ENCODE measurements around the gene EEF2K.

EEF2K gene

DNA sequence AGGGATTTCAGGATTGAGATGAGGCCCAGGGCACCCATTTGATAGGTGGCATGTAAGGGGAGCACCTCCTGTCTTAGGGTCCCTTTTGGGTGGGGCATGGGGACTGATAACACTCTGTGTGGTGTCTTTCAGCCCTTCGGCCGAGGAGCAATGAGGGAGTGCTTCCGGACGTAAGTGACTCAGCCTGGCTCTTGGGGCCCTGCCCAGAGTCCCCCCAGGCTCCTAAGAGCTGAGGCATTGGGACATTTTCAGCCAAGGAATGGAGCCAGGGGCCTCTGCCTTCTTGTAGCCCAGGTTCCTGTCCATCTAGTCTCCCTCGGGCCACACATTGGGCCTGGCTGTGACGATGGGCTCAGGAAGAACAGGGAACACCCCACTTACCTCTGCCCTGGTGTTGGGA is 44.4 kb downstream of the EEF2K start:
- FAIRE-seq (no peak), DNase-seq (ENCODE audit: insufficient read length, low spot score) (no peak)
- TF ChIP-seq, protein P1, sequence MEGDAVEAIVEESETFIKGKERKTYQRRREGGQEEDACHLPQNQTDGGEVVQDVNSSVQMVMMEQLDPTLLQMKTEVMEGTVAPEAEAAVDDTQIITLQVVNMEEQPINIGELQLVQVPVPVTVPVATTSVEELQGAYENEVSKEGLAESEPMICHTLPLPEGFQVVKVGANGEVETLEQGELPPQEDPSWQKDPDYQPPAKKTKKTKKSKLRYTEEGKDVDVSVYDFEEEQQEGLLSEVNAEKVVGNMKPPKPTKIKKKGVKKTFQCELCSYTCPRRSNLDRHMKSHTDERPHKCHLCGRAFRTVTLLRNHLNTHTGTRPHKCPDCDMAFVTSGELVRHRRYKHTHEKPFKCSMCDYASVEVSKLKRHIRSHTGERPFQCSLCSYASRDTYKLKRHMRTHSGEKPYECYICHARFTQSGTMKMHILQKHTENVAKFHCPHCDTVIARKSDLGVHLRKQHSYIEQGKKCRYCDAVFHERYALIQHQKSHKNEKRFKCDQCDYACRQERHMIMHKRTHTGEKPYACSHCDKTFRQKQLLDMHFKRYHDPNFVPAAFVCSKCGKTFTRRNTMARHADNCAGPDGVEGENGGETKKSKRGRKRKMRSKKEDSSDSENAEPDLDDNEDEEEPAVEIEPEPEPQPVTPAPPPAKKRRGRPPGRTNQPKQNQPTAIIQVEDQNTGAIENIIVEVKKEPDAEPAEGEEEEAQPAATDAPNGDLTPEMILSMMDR (IDR thresholded peaks at IDR 0.05; ENCODE audit: insufficient read depth, missing control alignments) = no peak

DNA sequence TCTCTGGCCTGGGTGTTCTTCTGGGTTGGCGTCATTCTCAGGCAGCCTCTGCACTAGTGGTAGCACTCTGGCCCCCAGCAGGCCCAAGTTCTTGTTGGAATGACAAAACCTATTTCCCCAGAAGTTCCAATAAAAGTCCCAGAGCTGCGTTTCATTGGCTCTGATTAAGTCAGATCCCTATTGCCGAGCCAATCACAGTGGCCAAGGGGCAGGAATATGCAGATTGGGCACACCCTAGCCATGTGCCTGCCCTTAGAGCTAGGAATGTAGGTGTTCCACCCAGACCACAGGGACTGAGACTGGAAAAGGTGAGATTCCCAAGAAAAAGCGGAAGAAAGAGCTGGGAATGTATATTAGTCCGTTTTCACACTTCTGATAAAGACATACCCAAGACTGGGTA is 46.2 kb downstream of the EEF2K start:
- no peak for DNase-seq (ENCODE audit: insufficient read length, low spot score)
- FAIRE-seq = no peak
- TF ChIP-seq, protein P1 (IDR thresholded peaks at IDR 0.05; ENCODE audit: insufficient read depth, missing control alignments) = no peak

DNA sequence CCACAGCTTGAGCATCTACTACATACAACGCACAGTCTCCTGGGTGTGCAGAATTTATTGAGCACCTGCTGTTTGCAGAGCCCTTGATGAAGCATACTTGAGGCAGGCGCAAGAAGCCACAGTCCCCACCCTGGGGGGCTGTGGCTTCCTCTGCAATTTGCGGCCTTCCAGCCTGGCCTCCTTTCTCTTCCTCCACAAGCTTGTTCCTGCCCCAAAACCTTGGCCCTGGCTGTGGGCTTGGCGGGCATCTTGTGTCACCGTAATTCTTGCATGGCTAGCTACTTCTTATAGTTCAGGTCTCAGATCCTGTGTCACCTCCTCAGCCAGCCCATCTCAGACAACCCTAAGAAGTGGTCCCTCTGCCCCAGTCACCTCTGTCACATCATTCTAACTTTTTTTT is 47.2 kb downstream of the EEF2K start:
- TF ChIP-seq, protein P1 (IDR thresholded peaks at IDR 0.05; ENCODE audit: insufficient read depth, missing control alignments) = no peak
- no peak for DNase-seq (ENCODE audit: insufficient read length, low spot score)
- FAIRE-seq = no peak

DNA sequence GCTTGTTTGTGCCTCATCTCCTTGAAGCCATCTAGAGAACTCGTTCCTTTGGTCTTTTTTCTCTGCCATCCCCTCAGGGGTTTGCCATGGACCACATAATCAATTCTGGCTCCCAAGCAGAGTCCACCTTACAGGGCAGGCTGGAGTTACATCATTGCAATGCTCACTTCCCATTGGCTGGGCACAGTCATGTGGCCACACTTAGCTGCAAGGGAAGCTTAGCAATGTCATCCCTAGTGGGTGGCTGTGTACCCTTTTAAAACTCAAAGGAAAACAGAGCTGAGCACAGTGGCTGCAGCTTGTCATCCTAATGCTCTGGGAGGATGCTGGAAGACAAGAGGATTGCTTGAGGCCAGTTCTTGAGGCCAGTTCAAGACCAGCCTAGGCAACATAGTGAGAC is 49.3 kb downstream of the EEF2K start:
- FAIRE-seq = no peak
- TF ChIP-seq, protein P1 (IDR thresholded peaks at IDR 0.05; ENCODE audit: insufficient read depth, missing control alignments) = no peak
- DNase-seq (ENCODE audit: insufficient read length, low spot score) = no peak

- TF ChIP-seq, protein P1 (IDR thresholded peaks at IDR 0.05; ENCODE audit: insufficient read depth, missing control alignments) = no peak
- no peak for FAIRE-seq
- DNase-seq (ENCODE audit: insufficient read length, low spot score) = no peak
Measured at GRCh38 chr16:22257440-22257839, 51.4 kb downstream of the EEF2K start.

GRCh38 chr16:22260490-22260889 is 54.4 kb downstream of the EEF2K start:
- FAIRE-seq (no peak), DNase-seq (ENCODE audit: insufficient read length, low spot score) (no peak)
- TF ChIP-seq, protein P1 (IDR thresholded peaks at IDR 0.05; ENCODE audit: insufficient read depth, missing control alignments) = no peak

GRCh38 chr16:22262460-22262859 is 56.4 kb downstream of the EEF2K start:
- FAIRE-seq (no peak), DNase-seq (ENCODE audit: insufficient read length, low spot score) (no peak)
- TF ChIP-seq, protein P1 (IDR thresholded peaks at IDR 0.05; ENCODE audit: insufficient read depth, missing control alignments) = no peak

All from D721Med (cell line).